T-helper 1 cell treated with Interleukin-12 subunit alpha and Interleukin-12 subunit beta and Interleukin-4 antibody, amounts not matched to agents 30 μg/mL and 1 μg/mL, for 36 hours (primary cell): ENCODE results near the gene BTBD1.
"Not testable (repeated sequence)": the region's sequence is repeated elsewhere in the genome, so short reads cannot be mapped to it uniquely, and the experiment has no call there.

Experiments used
- H3K27ac Mint-ChIP-seq: one replicate; pipeline ENCODE4 v1.8.0; 2021; ENCODE audit warnings: mild to moderate bottlenecking, mixed read lengths
- H3K27me3 Mint-ChIP-seq: one replicate; pipeline ENCODE4 v1.8.0; 2021; ENCODE audit warnings: low read depth, mixed read lengths
- H3K36me3 Mint-ChIP-seq: one replicate; pipeline ENCODE4 v1.8.0; 2021; ENCODE audit warnings: low read depth, mixed read lengths
- H3K4me1 Mint-ChIP-seq: one replicate; pipeline ENCODE4 v1.8.0; 2021; ENCODE audit warnings: low read depth, mixed read lengths
- H3K4me3 Mint-ChIP-seq: one replicate; pipeline ENCODE4 v1.8.0; 2021; ENCODE audit warnings: mild to moderate bottlenecking, moderate library complexity, mixed read lengths
- H3K9me3 Mint-ChIP-seq: one replicate; pipeline ENCODE4 v1.8.0; 2021; ENCODE audit warnings: mixed read lengths

Gene BTBD1

DNA sequence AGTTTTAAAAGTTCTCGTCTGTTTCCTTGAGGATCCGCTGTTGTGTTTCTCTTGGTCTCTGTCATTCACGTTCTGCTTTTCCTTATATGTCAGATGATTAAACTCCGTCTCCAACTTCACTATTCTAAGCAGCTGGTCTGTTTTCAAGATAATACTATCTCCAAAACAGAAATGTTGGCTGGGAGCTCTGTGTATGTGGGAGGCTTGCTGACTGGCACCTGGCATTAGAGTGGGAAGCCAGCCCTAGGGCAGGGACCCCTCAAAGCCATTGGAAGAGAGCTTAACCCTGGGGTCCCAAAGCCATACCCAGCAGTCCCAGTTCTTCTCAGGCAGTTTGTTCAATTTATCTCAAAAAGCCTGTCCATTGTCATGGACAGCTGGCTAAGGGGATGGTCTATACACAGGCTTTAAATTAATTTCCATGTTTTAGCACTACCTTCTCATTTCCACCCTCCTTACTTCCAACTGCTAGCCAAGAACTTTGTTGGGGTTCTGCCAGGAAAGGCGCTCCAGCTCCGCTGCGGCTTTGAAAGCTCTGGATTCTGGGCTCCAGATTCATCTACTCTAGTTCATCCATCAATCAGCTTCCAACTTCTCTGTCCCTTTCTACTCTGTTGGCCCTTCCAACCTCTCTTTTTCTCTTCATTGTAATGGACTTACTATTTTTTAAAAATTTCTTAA, 9.2 kb downstream of the BTBD1 start:
- H3K36me3 Mint-ChIP-seq = peaks cover 22% of the 10 kb centered on the region
- no peaks in the 10 kb centered on the region for H3K9me3 Mint-ChIP-seq
- H3K27ac Mint-ChIP-seq = no peak overlapping the region
- H3K27me3 Mint-ChIP-seq = no peaks in the 10 kb centered on the region
- H3K4me1 Mint-ChIP-seq = peaks cover 13% of the 10 kb centered on the region
- H3K4me3 Mint-ChIP-seq = no peak overlapping the region

DNA sequence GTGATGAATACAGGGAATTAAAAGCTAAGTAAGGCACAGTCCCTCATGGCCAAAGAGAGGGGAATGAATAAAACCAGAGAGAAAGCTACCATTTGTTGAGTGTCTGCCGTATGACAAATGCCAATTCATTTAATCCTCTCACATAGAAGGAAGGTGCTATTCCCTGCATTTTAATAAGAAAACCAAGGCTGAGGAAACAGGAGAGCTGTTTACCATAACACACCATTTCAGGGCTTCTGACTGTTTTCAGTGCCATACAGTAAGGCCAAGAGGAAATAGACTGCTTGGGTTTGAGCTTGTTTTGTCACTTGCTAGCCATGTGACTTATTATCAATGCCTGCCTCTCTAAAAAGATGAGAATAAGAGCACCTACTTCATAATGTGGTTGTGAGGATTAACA, 10.1 kb downstream of the BTBD1 start:
- H3K9me3 Mint-ChIP-seq = no peaks in the 10 kb centered on the region
- H3K4me3 Mint-ChIP-seq = no peak overlapping the region
- peaks cover 24% of the 10 kb centered on the region for H3K36me3 Mint-ChIP-seq
- peaks cover 13% of the 10 kb centered on the region for H3K4me1 Mint-ChIP-seq
- no peaks in the 10 kb centered on the region for H3K27me3 Mint-ChIP-seq
- no peak overlapping the region for H3K27ac Mint-ChIP-seq

DNA sequence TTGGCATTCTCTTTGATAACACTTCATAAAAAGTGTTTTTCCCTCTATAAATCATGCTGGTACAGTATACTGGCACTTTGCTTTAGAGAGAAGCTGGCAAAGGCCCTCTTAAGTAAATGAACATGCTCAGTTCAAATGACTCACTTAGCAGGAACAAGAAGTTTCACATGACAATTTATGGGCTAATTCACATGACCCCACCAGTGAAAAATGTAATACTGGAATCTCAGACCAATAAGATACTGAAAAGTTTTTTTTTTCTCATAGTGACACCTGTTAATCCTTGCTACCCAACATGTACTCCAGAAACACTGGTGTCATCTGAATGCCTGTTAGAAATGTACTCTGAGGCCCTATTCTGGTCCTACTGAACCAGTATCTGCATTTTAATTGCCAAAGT, 13.9 kb downstream of the BTBD1 start:
- Mint-ChIP-seq H3K4me3 (no peak overlapping the region), H3K27ac (no peak overlapping the region), H3K4me1 (peaks cover 13% of the 10 kb centered on the region), H3K9me3 (no peaks in the 10 kb centered on the region), H3K27me3 (no peaks in the 10 kb centered on the region), H3K36me3 (peaks cover 39% of the 10 kb centered on the region)

DNA sequence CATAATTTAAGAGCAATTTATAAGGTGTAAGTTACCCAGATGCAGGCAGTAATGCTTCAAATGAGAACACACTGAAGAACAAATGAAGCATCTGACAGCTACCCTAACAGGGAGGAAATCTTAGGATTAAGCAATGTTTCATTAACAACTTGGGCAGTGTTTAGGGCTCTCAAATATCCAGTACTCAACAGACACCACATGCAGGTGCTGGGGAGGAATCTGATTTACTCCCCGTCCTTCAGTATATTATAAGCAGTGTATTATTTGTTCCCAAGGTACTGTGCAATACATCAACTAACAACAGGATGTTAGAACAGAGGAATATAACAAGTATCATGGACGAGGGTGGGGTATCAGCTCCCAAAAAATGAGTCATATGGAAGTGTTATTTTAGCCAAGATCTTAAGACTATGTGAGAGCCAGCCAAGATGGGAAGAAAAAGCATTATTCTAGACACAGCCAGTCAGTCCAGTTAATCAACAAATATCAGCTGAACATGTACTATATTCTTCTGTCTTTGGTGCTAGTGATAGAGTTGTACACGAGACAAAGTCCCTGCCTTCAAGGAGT, 20.4 kb downstream of the BTBD1 start:
- peaks cover 14% of the 10 kb centered on the region for H3K4me1 Mint-ChIP-seq
- H3K4me3 Mint-ChIP-seq = no peak overlapping the region
- H3K36me3 Mint-ChIP-seq = peaks cover 52% of the 10 kb centered on the region
- H3K9me3 Mint-ChIP-seq = no peaks in the 10 kb centered on the region
- H3K27ac Mint-ChIP-seq = no peak overlapping the region
- no peaks in the 10 kb centered on the region for H3K27me3 Mint-ChIP-seq

DNA sequence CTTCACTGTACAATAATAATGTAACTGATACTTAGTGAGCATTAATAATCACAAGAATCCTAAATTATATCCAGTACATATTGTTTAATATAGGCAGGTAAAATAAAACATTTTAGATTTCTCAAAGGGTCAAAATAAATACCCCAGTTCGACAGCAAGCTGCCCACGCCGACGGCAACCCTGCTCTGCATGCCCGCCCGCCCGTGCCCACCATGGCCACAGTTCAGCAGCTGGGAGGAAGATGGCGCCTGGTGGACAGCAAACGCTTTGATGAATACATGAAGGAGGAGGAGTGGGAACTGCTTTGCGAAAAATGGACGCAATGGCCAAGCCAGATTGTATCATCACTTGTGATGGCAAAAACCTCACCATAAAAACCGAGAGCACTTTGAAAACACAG, 22.9 kb downstream of the BTBD1 start:
- peaks cover 20% of the 10 kb centered on the region for H3K4me1 Mint-ChIP-seq
- H3K36me3 Mint-ChIP-seq = peaks cover 60% of the 10 kb centered on the region
- no peak overlapping the region for H3K27ac Mint-ChIP-seq
- H3K9me3 Mint-ChIP-seq = no peaks in the 10 kb centered on the region
- H3K4me3 Mint-ChIP-seq = no peak overlapping the region
- H3K27me3 Mint-ChIP-seq = no peaks in the 10 kb centered on the region

DNA sequence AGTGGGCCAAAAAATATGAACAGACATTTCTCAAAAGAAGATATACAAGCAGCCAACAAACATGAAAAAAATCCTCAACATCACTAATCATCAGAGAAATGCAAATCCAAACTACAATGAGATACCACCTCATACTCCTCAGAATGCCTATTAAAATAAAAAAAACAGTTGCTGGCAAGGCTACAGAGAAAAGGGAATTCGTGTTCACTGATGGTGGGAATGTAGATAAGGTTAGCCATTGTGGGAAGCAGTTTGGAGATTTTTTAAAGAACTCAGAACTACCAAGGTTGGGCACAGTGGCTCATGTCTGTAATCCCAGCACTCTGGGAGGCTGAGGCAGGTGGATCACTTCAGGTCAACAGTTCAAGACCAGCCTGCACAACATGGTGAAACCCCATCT, 27.8 kb downstream of the BTBD1 start:
- Mint-ChIP-seq H3K36me3 (peaks cover 65% of the 10 kb centered on the region), H3K4me1 (peaks cover 35% of the 10 kb centered on the region), H3K9me3 (peaks cover 9% of the 10 kb centered on the region), H3K27ac (no peak overlapping the region), H3K4me3 (no peak overlapping the region), H3K27me3 (no peaks in the 10 kb centered on the region)

DNA sequence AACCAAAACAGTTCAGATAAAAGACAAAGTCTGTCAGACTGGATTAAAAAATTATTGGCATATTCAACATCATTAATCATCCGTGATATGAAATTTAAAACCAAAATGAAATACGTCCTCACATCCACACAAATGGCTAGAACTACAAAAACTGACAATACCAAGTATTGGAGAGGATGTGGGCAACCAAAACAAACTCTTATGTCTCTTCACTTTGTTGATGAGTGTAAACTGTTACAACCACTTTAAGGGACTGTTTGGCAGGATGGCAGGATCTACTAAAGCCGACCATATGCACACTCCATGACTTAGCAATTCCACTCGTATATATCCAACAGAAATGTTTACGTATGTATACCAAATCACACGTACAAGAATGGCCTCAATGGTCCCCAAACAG, 30.8 kb downstream of the BTBD1 start:
- H3K27ac Mint-ChIP-seq = peak overlapping the region; percentile 27
- no peak overlapping the region for H3K4me3 Mint-ChIP-seq
- H3K4me1 Mint-ChIP-seq = peaks cover 30% of the 10 kb centered on the region
- peaks cover 12% of the 10 kb centered on the region for H3K9me3 Mint-ChIP-seq
- no peaks in the 10 kb centered on the region for H3K27me3 Mint-ChIP-seq
- H3K36me3 Mint-ChIP-seq = peaks cover 60% of the 10 kb centered on the region

DNA sequence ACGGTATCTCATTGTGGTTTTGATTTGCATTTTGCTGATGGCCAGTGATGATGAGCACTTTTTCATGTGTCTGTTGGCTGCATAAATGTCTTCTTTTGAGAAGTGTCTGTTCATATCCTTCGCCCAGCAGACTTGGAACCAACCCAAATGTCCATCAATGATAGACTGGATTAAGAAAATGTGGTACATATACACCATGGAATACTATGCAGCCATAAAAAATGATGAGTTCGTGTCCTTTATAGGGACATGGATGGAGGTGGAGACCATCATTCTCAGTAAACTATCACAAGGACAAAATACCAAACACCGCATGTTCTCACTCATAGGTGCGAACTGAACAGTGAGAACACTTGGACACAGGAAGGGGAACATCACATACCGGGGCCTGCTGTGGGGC, 35.8 kb downstream of the BTBD1 start:
- not testable (repeated sequence) for H3K27ac Mint-ChIP-seq, H3K27me3 Mint-ChIP-seq, H3K4me1 Mint-ChIP-seq, H3K9me3 Mint-ChIP-seq, H3K4me3 Mint-ChIP-seq
- peaks cover 42% of the 10 kb centered on the region for H3K36me3 Mint-ChIP-seq

DNA sequence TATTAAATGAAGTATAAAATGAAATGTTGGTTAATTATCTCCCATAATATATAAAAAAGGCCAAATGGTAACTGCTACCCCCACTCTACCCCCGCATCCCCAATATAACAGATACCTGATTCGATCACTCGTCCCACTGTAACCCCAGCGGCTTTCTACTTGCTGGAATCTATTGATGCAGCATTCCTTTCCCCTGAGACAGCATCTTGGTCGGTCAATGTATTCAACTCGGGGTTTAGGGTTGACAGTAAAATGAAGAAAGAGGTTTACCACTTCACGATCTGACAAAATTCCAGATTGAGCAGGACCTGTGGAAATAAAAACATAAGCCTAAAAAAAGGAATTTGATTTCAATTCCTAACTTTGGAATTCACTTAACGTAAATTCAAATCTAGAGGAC, 37.0 kb downstream of the BTBD1 start:
- Mint-ChIP-seq H3K27me3 (no peaks in the 10 kb centered on the region), H3K36me3 (peaks cover 33% of the 10 kb centered on the region), H3K4me3 (no peak overlapping the region), H3K9me3 (peaks cover 6% of the 10 kb centered on the region), H3K4me1 (peaks cover 3% of the 10 kb centered on the region), H3K27ac (no peak overlapping the region)

DNA sequence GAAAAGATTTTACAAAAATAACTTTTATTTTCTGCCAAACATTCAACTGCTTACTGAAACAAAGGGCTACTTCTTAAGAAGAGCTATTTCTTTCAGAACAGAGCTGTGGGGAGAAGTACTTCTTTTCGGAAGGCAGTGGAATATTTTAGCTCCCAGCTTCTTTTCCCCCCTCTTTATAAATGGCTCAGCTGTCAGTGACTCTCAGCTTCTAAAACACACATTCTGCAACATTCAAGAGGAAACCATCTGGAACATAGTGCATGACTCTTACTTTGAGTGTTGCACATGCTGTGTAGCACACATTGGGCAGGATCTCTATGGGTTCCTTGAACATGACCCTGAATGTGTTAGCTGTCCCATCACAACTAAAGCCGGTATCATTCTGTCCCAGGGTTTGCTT, 48.6 kb downstream of the BTBD1 start:
- H3K36me3 Mint-ChIP-seq = peaks cover 26% of the 10 kb centered on the region
- H3K27me3 Mint-ChIP-seq = no peaks in the 10 kb centered on the region
- no peak overlapping the region for H3K27ac Mint-ChIP-seq
- no peaks in the 10 kb centered on the region for H3K9me3 Mint-ChIP-seq
- H3K4me3 Mint-ChIP-seq = no peak overlapping the region
- H3K4me1 Mint-ChIP-seq = peaks cover 12% of the 10 kb centered on the region

DNA sequence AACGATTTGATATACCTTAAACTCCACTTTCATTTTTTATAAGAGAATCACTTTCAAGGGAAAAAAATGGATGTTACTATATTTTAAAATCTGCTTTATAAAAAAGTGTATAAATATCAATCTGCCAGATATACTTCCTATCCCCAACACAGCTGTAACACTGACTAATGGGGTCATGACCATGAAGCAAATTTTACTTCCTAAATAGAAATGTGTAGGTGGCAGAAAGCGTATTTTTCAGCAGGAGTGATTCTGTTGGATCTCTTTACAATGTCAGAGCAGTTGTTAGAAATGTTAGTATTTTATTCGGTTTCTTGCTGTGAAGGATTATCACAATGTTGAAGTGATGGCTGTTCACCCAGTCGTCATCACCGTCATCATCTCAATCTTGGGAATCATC, 50.1 kb downstream of the BTBD1 start:
- Mint-ChIP-seq H3K4me3 (no peak overlapping the region), H3K27ac (no peak overlapping the region), H3K9me3 (no peaks in the 10 kb centered on the region), H3K36me3 (peaks cover 26% of the 10 kb centered on the region), H3K4me1 (peaks cover 25% of the 10 kb centered on the region), H3K27me3 (no peaks in the 10 kb centered on the region)

DNA sequence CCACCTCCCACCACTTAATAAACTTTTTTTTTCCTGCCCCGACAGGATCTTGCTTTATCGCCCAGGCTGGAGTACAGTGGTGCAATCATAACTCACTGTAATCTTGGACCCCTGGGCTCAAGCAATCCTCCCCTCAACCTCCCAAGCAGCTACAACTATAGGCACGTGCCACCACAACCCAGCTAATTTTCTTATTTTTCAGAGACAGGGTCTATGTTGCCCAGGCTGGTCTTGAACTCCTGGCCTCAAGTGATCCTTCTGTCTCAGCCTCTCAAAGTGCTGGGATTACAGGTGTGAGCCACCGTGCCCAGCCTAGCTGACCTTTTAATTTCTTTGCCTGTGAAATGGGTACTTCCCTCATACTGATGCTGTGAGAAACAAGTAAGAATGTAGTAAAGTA, 51.7 kb downstream of the BTBD1 start:
- H3K27ac Mint-ChIP-seq = no peak overlapping the region
- no peaks in the 10 kb centered on the region for H3K9me3 Mint-ChIP-seq
- peaks cover 33% of the 10 kb centered on the region for H3K4me1 Mint-ChIP-seq
- H3K36me3 Mint-ChIP-seq = peaks cover 26% of the 10 kb centered on the region
- no peak overlapping the region for H3K4me3 Mint-ChIP-seq
- no peaks in the 10 kb centered on the region for H3K27me3 Mint-ChIP-seq

DNA sequence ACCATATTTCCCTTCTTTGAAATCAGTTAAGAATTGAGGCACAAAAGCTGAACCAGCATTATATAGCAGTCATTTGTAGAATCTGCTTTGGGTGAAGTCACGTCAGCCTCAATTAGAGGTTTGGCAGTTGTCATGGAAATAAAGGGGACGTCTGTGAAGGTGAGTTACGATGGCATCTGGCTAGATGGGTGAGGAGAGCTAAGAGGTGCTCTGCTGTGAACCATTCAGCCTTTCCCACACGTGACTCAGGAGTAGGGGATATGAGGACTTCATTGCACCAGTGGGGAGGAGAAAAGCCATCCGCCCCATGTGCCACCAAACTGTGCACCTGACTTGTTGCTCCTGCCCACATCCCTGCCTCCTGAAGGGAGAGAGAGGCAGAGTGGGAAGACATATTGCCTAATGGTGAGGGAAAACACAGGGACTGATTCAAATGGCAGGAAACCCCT, 52.8 kb downstream of the BTBD1 start:
- H3K4me3 Mint-ChIP-seq = no peak overlapping the region
- peaks cover 29% of the 10 kb centered on the region for H3K36me3 Mint-ChIP-seq
- H3K27me3 Mint-ChIP-seq = no peaks in the 10 kb centered on the region
- peak overlapping the region; percentile 51 for H3K27ac Mint-ChIP-seq
- peaks cover 40% of the 10 kb centered on the region for H3K4me1 Mint-ChIP-seq
- no peaks in the 10 kb centered on the region for H3K9me3 Mint-ChIP-seq

DNA sequence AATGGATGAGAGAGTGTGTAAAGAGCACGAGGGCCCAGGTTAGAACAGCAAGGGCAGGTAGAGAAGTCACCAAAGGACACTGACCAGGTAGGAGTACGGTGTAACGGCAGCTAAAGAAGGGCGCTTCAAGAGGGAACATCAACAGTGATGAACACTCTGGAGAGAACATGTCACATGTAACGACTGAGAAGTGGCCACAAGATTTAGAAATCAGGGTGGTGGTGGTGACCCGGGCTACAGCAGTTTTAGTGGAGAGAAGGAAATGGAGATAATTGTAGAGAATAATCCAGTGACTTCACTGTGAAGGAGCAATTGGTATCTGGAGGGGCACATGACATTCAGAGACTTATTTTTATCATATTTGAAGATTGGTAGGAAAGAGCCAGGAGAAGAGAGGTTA, 54.4 kb downstream of the BTBD1 start:
- Mint-ChIP-seq H3K27me3 (no peaks in the 10 kb centered on the region), H3K9me3 (no peaks in the 10 kb centered on the region), H3K4me1 (peaks cover 40% of the 10 kb centered on the region), H3K27ac (peak overlapping the region; percentile 23), H3K36me3 (peaks cover 29% of the 10 kb centered on the region), H3K4me3 (peak overlapping the region; percentile 98)

DNA sequence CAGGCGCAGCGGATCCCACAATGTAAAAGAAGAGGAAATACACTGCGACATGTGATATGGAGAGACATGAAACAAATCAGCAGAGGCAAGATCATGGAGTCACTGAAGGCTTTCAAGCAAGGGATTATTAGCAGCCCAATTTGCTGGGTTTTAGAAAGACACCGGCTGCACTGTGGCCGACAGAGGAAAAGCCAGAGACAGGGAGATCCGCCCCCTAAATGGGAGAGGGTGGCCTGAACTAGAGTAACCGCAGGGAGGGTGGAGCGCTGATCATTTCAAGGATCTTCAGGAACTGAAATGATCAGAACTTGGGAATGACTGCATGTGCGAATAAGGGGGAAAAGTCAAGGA, 55.0 kb downstream of the BTBD1 start:
- H3K4me3 Mint-ChIP-seq = peak overlapping the region; percentile 98
- peaks cover 40% of the 10 kb centered on the region for H3K4me1 Mint-ChIP-seq
- no peaks in the 10 kb centered on the region for H3K27me3 Mint-ChIP-seq
- H3K36me3 Mint-ChIP-seq = peaks cover 27% of the 10 kb centered on the region
- H3K27ac Mint-ChIP-seq = peak overlapping the region; percentile 78
- no peaks in the 10 kb centered on the region for H3K9me3 Mint-ChIP-seq
